ENCODE results near the gene GATAD2A. TPM values are rescaled to one million over a fixed set of nuclear protein-coding genes. Genes with fewer than 3 reads are reported as not detected.

GATAD2A gene
- total and polyA plus RNA-seq, 9 of the 15 experiments (the other 6 are each of a cell fraction or from before 2014, with no cell fraction given): 2.4 to 226 (median 44.2) TPM

- no peak for TF ChIP-seq VEZF1 (CRISPR knock-in tag; IDR thresholded peaks at IDR 0.05)
- no peak for TF ChIP-seq ZSCAN32 (CRISPR knock-in tag; IDR thresholded peaks at IDR 0.05)
- TF ChIP-seq PRMT5 (CRISPR knock-in tag; IDR thresholded peaks at IDR 0.05): no peak
- no peak for TF ChIP-seq RHOXF2B (CRISPR knock-in tag; conservative IDR thresholded peaks at IDR 0.05)
- no peak for TF ChIP-seq ZNF24 (IDR thresholded peaks at IDR 0.05)
- TF ChIP-seq ZNF274 (IDR thresholded peaks at IDR 0.05; ENCODE audit: borderline replicate concordance, low read depth, low read length): no peak
- peak; percentile 73 for TF ChIP-seq XRCC5 (IDR thresholded peaks at IDR 0.05; ENCODE audit: low read depth, low read length)
- no peak for TF ChIP-seq TFE3 (CRISPR knock-in tag; IDR thresholded peaks at IDR 0.05)
- TF ChIP-seq E2F6 (IDR thresholded peaks at IDR 0.05; ENCODE audit: borderline replicate concordance in 1 of 2, extremely low read depth in 1 of 2, insufficient read depth in 1 of 2, insufficient read length in 1 of 2, low read depth in 1 of 2, low read length in 1 of 2, poor library complexity in 1 of 2, severe bottlenecking in 1 of 2): peak; percentile 43 to 73
- no peak for TF ChIP-seq ADNP (tag; IDR thresholded peaks at IDR 0.05)
- no peak for TF ChIP-seq RNF2 (IDR thresholded peaks at IDR 0.05)
- peak; percentile 35; the same call in 1 of the 2 replicates for TF ChIP-seq JUND (IDR thresholded peaks at IDR 0.05; ENCODE audit: borderline replicate concordance, low read depth, low read length)
- TF ChIP-seq JUND (tag; IDR thresholded peaks at IDR 0.05; ENCODE audit: borderline replicate concordance, low read depth, low read length): no peak
- TF ChIP-seq ZNF740 (CRISPR knock-in tag; IDR thresholded peaks at IDR 0.05): no peak
- no peak for TF ChIP-seq ZNF740 (tag; IDR thresholded peaks at IDR 0.05)
- no peak for TF ChIP-seq ZNF584 (CRISPR knock-in tag; IDR thresholded peaks at IDR 0.05; ENCODE audit: low read depth)
- no peak for TF ChIP-seq ZFP1 (CRISPR knock-in tag; IDR thresholded peaks at IDR 0.05)
- no peak for TF ChIP-seq ELK3 (CRISPR knock-in tag; IDR thresholded peaks at IDR 0.05)
- TF ChIP-seq ATF6 (CRISPR knock-in tag; IDR thresholded peaks at IDR 0.05): no peak
Measured at GRCh38 chr19:19531951-19532805, 126.7 kb downstream of the GATAD2A start (continued).
